Uterus (tissue), 4 donors: ENCODE measurements around the gene OR8B4. TPM values are rescaled to one million over a fixed set of nuclear protein-coding genes. Genes with fewer than 3 reads are reported as not detected.
"Not testable (repeated sequence)": the region's sequence is repeated elsewhere in the genome, so short reads cannot be mapped to it uniquely, and the experiment has no call there.

ENCODE experiments used
- DNase-seq, 2 donors: peaks; one replicate each; pipeline ENCODE4 v3.0.0-alpha.2; 2019 to 2020
- H3K27ac ChIP-seq, 2 donors: fragments of 200-600 bp; sonication (generic); 1 replicate in 1 of 2; 2 replicates in 1 of 2; pipeline ENCODE4 v1.5.1; 2016 to 2018
- H3K27me3 ChIP-seq, 2 donors: fragments of 200-600 bp; sonication (generic); one replicate each; pipeline ENCODE4 v1.5.1; 2018 to 2019; ENCODE audit warnings: control low read depth in 1 of 2
- H3K36me3 ChIP-seq, 2 donors: fragments of 200-600 bp; sonication (generic); one replicate each; pipeline ENCODE4 v1.5.1; 2019; ENCODE audit warnings: control low read depth in 1 of 2
- H3K4me1 ChIP-seq, 2 donors: fragments of 200-600 bp; sonication (generic); one replicate each; pipeline ENCODE4 v1.5.1; 2018 to 2019; ENCODE audit warnings: control low read depth in 1 of 2
- H3K4me3 ChIP-seq, 2 donors: fragments of 200-600 bp; sonication (generic); 1 replicate in 1 of 2; 2 replicates in 1 of 2; pipeline ENCODE4 v1.5.1; 2018 to 2019; ENCODE audit warnings: mild to moderate bottlenecking in 1 of 2
- H3K9me3 ChIP-seq, 2 donors: fragments of 200-600 bp; sonication (generic); one replicate each; pipeline ENCODE4 v1.5.1; 2019; ENCODE audit warnings: control low read depth in 1 of 2
- POLR2A ChIP-seq, 2 donors: fragments of 450-650 bp; IDR thresholded peaks; one replicate each; pipeline ENCODE4 v1.6.1; 2016; ENCODE audit warnings: antibody characterized with exemption in 2 of 2, mild to moderate bottlenecking in 1 of 2, moderate library complexity in 1 of 2
- intact Hi-C: fragments of 100-400 bp; cut with DNase I; formaldehyde crosslinking; loops from one replicate; pipeline ENCODE4 v1.15.1; 2023; ENCODE audit warnings: low total_unique reads
- total RNA-seq, 4 donors: library from RNA; depleted of rRNA in 3 of 4; stranded (reverse); fragments of >200 nt in 3 of 4; gene quantifications; one replicate each; pipeline versions ENCODE4 v1.1.0 to v1.2.4, GENCODE V29; 2014 to 2023
- TF ChIP-seq, protein P1 (sequence below), 4 experiments: fragments of 200-600 bp in 2 of 4; fragments of 450-650 bp in 2 of 4; sonication (generic) in 2 of 4; IDR thresholded peaks; one replicate each; pipeline ENCODE4 v1.5.1; 2016 to 2019; ENCODE audit warnings: antibody characterized with exemption in 4 of 4, mild to moderate bottlenecking in 2 of 4, moderate library complexity in 1 of 4
- donor health status: DM: yes; HTN: yes; CAD: no.

OR8B4 gene
- total RNA-seq, 4 donors from 2014 or later = not detected

DNA sequence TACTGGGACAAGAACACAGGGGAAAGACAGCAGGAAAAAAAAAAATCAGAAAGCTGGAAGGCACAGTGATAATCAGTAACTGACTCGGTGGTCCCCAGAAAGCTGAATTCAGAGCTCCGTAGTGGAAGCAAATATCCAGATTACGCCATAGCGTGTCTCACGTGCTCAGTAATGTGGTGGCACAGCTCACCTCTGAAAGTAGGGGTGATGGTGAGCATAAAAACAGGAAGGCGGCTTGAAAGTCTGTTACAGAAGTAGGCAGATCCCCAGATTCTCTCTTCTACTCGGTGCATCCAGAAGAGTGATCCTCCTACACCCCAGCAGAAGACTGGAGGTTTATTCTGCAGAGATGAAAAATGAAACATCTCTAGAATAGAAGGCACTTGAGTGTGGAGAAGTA lies 14.8 kb downstream of the OR8B4 start:
- TF ChIP-seq, protein P1, sequence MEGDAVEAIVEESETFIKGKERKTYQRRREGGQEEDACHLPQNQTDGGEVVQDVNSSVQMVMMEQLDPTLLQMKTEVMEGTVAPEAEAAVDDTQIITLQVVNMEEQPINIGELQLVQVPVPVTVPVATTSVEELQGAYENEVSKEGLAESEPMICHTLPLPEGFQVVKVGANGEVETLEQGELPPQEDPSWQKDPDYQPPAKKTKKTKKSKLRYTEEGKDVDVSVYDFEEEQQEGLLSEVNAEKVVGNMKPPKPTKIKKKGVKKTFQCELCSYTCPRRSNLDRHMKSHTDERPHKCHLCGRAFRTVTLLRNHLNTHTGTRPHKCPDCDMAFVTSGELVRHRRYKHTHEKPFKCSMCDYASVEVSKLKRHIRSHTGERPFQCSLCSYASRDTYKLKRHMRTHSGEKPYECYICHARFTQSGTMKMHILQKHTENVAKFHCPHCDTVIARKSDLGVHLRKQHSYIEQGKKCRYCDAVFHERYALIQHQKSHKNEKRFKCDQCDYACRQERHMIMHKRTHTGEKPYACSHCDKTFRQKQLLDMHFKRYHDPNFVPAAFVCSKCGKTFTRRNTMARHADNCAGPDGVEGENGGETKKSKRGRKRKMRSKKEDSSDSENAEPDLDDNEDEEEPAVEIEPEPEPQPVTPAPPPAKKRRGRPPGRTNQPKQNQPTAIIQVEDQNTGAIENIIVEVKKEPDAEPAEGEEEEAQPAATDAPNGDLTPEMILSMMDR (IDR thresholded peaks at IDR 0.05) = no peak
- no peak for TF ChIP-seq POLR2A (IDR thresholded peaks at IDR 0.05)
- no peak overlapping the region for H3K27ac ChIP-seq
- intact Hi-C loops = no loop called here

DNA sequence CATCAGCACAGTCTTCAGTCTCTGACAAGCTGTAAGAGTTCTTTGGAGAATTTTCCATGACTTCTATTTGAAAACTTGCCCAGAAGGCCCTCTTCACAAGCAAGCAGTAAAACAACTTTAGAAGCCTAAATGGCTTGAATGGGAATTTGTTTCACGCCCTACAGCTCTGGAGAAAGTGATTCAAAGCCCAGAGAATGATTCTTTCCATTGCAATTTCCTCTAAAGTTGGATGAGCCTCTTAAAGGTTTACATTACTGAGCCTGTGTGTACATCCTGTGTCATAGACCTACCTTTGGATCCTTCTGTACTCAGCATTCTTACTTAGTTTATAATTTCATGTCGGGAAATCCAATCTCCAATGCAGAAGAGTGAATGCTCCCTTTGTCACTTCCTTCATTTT lies 19.1 kb downstream of the OR8B4 start:
- DNase-seq = no peak
- H3K36me3 ChIP-seq = no peaks in the 10 kb centered on the region
- no peaks in the 10 kb centered on the region for H3K27me3 ChIP-seq
- H3K9me3 ChIP-seq = no peaks in the 10 kb centered on the region
- no peak overlapping the region for H3K4me3 ChIP-seq
- H3K4me1 ChIP-seq = no peaks in the 10 kb centered on the region
- H3K27ac ChIP-seq = no peak overlapping the region
- intact Hi-C loops = no loop called here
- TF ChIP-seq, protein P1 (IDR thresholded peaks at IDR 0.05) = no peak
- no peak for TF ChIP-seq POLR2A (IDR thresholded peaks at IDR 0.05)

More for the DNA sequence above, 14.8 kb downstream of the OR8B4 start:
- Histone ChIP-seq H3K36me3 (no peaks in the 10 kb centered on the region), H3K9me3 (no peaks in the 10 kb centered on the region), H3K27me3 (no peaks in the 10 kb centered on the region), H3K4me1 (no peaks in the 10 kb centered on the region), H3K4me3 (no peak overlapping the region)
- DNase-seq = no peak

DNA sequence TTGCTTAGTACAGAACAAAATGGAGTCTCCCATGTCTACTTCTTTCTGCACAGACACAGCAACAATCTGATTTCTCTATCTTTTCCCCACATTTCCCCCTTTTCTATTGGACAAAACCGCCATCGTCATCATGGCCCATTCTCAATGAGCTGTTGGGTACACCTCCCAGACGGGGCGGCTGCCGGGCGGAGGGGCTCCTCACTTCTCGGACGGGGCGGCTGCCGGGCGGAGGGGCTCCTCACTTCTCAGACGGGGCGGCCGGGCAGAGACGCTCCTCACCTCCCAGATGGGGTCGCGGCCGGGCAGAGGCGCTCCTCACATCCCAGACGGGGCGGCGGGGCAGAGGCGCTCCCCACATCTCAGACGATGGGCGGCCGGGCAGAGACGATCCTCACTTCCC lies 21.5 kb downstream of the OR8B4 start:
- H3K27me3 ChIP-seq, intact Hi-C loops, H3K4me3 ChIP-seq, H3K9me3 ChIP-seq, DNase-seq, H3K27ac ChIP-seq, H3K4me1 ChIP-seq, H3K36me3 ChIP-seq: not testable (repeated sequence)

GRCh38 chr11:124402326-124402922 lies 22.2 kb downstream of the OR8B4 start:
- TF ChIP-seq, protein P1 (IDR thresholded peaks at IDR 0.05) = peak in 2 of 4 experiments; percentile 4 to 37
- no peak for TF ChIP-seq POLR2A (IDR thresholded peaks at IDR 0.05)
- intact Hi-C loops = no loop called here
- H3K4me3 ChIP-seq = no peak overlapping the region
- H3K4me1 ChIP-seq = no peaks in the 10 kb centered on the region
- DNase-seq = no peak
- no peaks in the 10 kb centered on the region for H3K27me3 ChIP-seq
- H3K27ac ChIP-seq = no peak overlapping the region
- H3K9me3 ChIP-seq = no peaks in the 10 kb centered on the region
- no peaks in the 10 kb centered on the region for H3K36me3 ChIP-seq

- DNase-seq = no peak
- no peaks in the 10 kb centered on the region for H3K36me3 ChIP-seq
- H3K27ac ChIP-seq = no peak within 1 kb of the TSS
- intact Hi-C loops = no loop called here
- TF ChIP-seq POLR2A (IDR thresholded peaks at IDR 0.05) = no peak
- TF ChIP-seq, protein P1 (IDR thresholded peaks at IDR 0.05) = no peak
- no peaks in the 10 kb centered on the region for H3K4me1 ChIP-seq
- H3K4me3 ChIP-seq = no peak within 1 kb of the TSS
- H3K27me3 ChIP-seq = no peaks in the 10 kb centered on the region
- H3K9me3 ChIP-seq = no peaks in the 10 kb centered on the region
Measured at GRCh38 chr11:124398924-124399323, 25.7 kb downstream of the OR8B4 start, which contains the start of gene OR8B3. Gene OR8B3, minus strand, starts transcription at chr11:124399024. Its CDS starts 1,673 bp downstream, at chr11:124397351.

DNA sequence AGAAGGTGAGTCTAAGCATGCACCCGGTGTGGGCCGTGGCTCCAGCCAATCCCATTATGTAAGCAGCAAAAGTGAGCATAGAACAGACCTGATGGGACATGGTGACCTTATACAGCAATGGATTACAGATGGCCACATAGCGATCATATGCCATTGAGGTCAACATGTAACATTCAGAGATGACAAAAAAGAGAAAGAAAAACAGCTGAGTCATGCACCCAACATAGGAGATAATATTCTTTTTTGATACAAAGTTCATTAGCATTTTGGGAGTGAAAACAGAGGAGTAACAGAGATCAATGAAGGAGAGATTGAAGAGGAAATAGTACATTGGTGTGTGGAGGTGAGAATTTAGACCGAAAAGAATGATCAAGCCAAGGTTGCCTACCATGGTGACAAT lies 27.8 kb downstream of the OR8B4 start:
- H3K4me3 ChIP-seq, intact Hi-C loops, H3K27ac ChIP-seq, DNase-seq, H3K27me3 ChIP-seq, H3K4me1 ChIP-seq, H3K36me3 ChIP-seq, H3K9me3 ChIP-seq: not testable (repeated sequence)
